SK-N-SH treated with all-trans-retinoic acid at 6 μM for 48 hours (cell line): ENCODE data around the gene DMRTB1.

Experiments
- ATAC-seq: fragments of 200-7000 bp; cut with Tn5 transposase; 3 replicates; pipeline ENCODE4 v1.9.1; 2020; ENCODE audit warnings: mild to moderate bottlenecking, moderate library complexity
- ARNTL ChIP-seq: fragments of 450-650 bp; formaldehyde crosslinking; IDR thresholded peaks from 2 replicates; pipeline ENCODE4 v1.5.0; 2020; ENCODE audit warnings: low read depth, mild to moderate bottlenecking, moderate library complexity, borderline replicate concordance
- BACH2 ChIP-seq: fragments of 250-450 bp; sonication (Bioruptor Pico); IDR thresholded peaks from 2 replicates; pipeline ENCODE4 v1.9.0; 2021; ENCODE audit warnings: mild to moderate bottlenecking, borderline replicate concordance
- CREB5 ChIP-seq: fragments of 250-450 bp; sonication (Bioruptor Pico); IDR thresholded peaks from 2 replicates; pipeline ENCODE4 v1.5.1; 2020; ENCODE audit warnings: low read depth, mild to moderate bottlenecking, moderate library complexity
- CSDC2 ChIP-seq: fragments of 250-450 bp; sonication (Bioruptor Pico); IDR thresholded peaks from 2 replicates; pipeline ENCODE4 v1.5.0; 2020; ENCODE audit warnings: mild to moderate bottlenecking, moderate library complexity
- CSRNP3 ChIP-seq: fragments of 250-450 bp; sonication (Bioruptor Pico); IDR thresholded peaks from 2 replicates; pipeline ENCODE4 v1.5.1; 2021; ENCODE audit warnings: mild to moderate bottlenecking, moderate library complexity
- ESRRG ChIP-seq: fragments of 250-450 bp; sonication (Bioruptor Pico); IDR thresholded peaks from 2 replicates; pipeline ENCODE4 v1.6.1; 2021; ENCODE audit warnings: mild to moderate bottlenecking
- GLIS3 ChIP-seq: fragments of 250-450 bp; sonication (Bioruptor Pico); IDR thresholded peaks from 2 replicates; pipeline ENCODE4 v1.5.0; 2020; ENCODE audit warnings: mild to moderate bottlenecking, moderate library complexity
- ISL1 ChIP-seq: fragments of 250-450 bp; sonication (Bioruptor Pico); IDR thresholded peaks from 2 replicates; pipeline ENCODE4 v2.1.2; 2022; ENCODE audit warnings: mild to moderate bottlenecking, moderate library complexity
- OSR1 ChIP-seq: fragments of 250-450 bp; sonication (Bioruptor Pico); IDR thresholded peaks from 2 replicates; pipeline ENCODE4 v1.8.0; 2022; ENCODE audit warnings: moderate library complexity, mild to moderate bottlenecking, inconsistent platforms
- PATZ1 ChIP-seq: fragments of 250-450 bp; sonication (Bioruptor Pico); IDR thresholded peaks from 2 replicates; pipeline ENCODE4 v1.8.0; 2020; ENCODE audit warnings: mild to moderate bottlenecking, moderate library complexity, borderline replicate concordance
- POU6F1 ChIP-seq: fragments of 250-450 bp; sonication (Bioruptor Pico); IDR thresholded peaks from 2 replicates; pipeline ENCODE4 v1.8.0; 2021; ENCODE audit warnings: low read depth, mild to moderate bottlenecking, moderate library complexity, borderline replicate concordance
- PPARA ChIP-seq: fragments of 250-450 bp; sonication (Bioruptor Pico); IDR thresholded peaks from 2 replicates; pipeline ENCODE4 v1.5.0; 2020; ENCODE audit warnings: mild to moderate bottlenecking, borderline replicate concordance
- RARB ChIP-seq: fragments of 250-450 bp; sonication (Bioruptor Pico); IDR thresholded peaks from 2 replicates; pipeline ENCODE4 v1.8.0; 2021; ENCODE audit warnings: mild to moderate bottlenecking, moderate library complexity
- TCF4 ChIP-seq: fragments of 250-450 bp; sonication (Bioruptor Pico); IDR thresholded peaks from 2 replicates; pipeline ENCODE4 v1.8.0; 2021; ENCODE audit warnings: mild to moderate bottlenecking, moderate library complexity, borderline replicate concordance
- TOX ChIP-seq: fragments of 250-450 bp; sonication (Bioruptor Pico); IDR thresholded peaks from 2 replicates; pipeline ENCODE4 v1.8.0; 2021; ENCODE audit warnings: mild to moderate bottlenecking, moderate library complexity, borderline replicate concordance
- ZC3H10 ChIP-seq: fragments of 250-450 bp; sonication (Bioruptor Pico); IDR thresholded peaks from 2 replicates; pipeline ENCODE4 v1.5.1; 2021; ENCODE audit warnings: mild to moderate bottlenecking, moderate library complexity
- ZFP30 ChIP-seq: fragments of 450-650 bp; formaldehyde crosslinking; IDR thresholded peaks from 2 replicates; pipeline ENCODE4 v1.5.0; 2022; ENCODE audit warnings: mild to moderate bottlenecking, moderate library complexity
- ZNF70 ChIP-seq: fragments of 450-650 bp; formaldehyde crosslinking; IDR thresholded peaks from 2 replicates; pipeline ENCODE4 v1.5.0; 2020; ENCODE audit warnings: mild to moderate bottlenecking, moderate library complexity
- ZNF8 ChIP-seq: fragments of 450-650 bp; formaldehyde crosslinking; IDR thresholded peaks from 2 replicates; pipeline ENCODE4 v1.5.0; 2020; ENCODE audit warnings: mild to moderate bottlenecking, moderate library complexity

DMRTB1 gene

GRCh38 chr1:53455364-53455991 is 3.7 kb upstream of the DMRTB1 start (continued):
- no peak for TF ChIP-seq CSRNP3 (CRISPR knock-in tag)

- TF ChIP-seq ZFP30 (CRISPR knock-in tag) (no peak), CSDC2 (CRISPR knock-in tag) (no peak), TOX (CRISPR knock-in tag) (no peak), OSR1 (CRISPR knock-in tag) (no peak), ISL1 (no peak), CSRNP3 (CRISPR knock-in tag) (no peak), POU6F1 (CRISPR knock-in tag) (no peak), RARB (no peak), PATZ1 (CRISPR knock-in tag) (no peak), ZC3H10 (CRISPR knock-in tag) (no peak), ESRRG (CRISPR knock-in tag) (no peak), BACH2 (CRISPR knock-in tag) (no peak), ZNF70 (CRISPR knock-in tag) (no peak), PPARA (CRISPR knock-in tag) (no peak), ARNTL (CRISPR knock-in tag) (no peak), CREB5 (CRISPR knock-in tag) (no peak), GLIS3 (CRISPR knock-in tag) (no peak), ZNF8 (CRISPR knock-in tag) (no peak)
- ATAC-seq, result no peak
Observed at GRCh38 chr1:53458634-53459033, 565 bp upstream of the DMRTB1 start.

- ATAC-seq, result no peak
- TF ChIP-seq RARB (no peak), CREB5 (CRISPR knock-in tag) (no peak), POU6F1 (CRISPR knock-in tag) (no peak), TCF4 (CRISPR knock-in tag) (no peak), GLIS3 (CRISPR knock-in tag) (no peak)
Observed at GRCh38 chr1:53460211-53460634, 1.0 kb downstream of the DMRTB1 start.
